Measurements from ENCODE around the gene LRRC3B.

The LRRC3B gene

GRCh38 chr3:26621906-26622620, 509 bp upstream of the LRRC3B start:
- H3K4me3 ChIP-seq (ENCODE audit: control insufficient read depth, low read depth, low read length), result no peak overlapping the region
- TF ChIP-seq CTCF (IDR thresholded peaks at IDR 0.05; ENCODE audit: control insufficient read depth, insufficient read depth, low read depth, low read length, missing control alignments), result no peak
- DNase-seq (ENCODE audit: low read depth), result no peak

GRCh38 chr3:26623419-26624208, 1.0 kb downstream of the LRRC3B start:
- no peak for DNase-seq (ENCODE audit: low read depth)
- H3K4me3 ChIP-seq (ENCODE audit: control insufficient read depth, low read depth, low read length), result no peak overlapping the region
- TF ChIP-seq CTCF (IDR thresholded peaks at IDR 0.05; ENCODE audit: control insufficient read depth, insufficient read depth, low read depth, low read length, missing control alignments), result no peak

GRCh38 chr3:26624209-26624765, 1.7 kb downstream of the LRRC3B start:
- TF ChIP-seq CTCF (IDR thresholded peaks at IDR 0.05; ENCODE audit: control insufficient read depth, insufficient read depth, low read depth, low read length, missing control alignments), result no peak
- DNase-seq (ENCODE audit: low read depth), result no peak
- H3K4me3 ChIP-seq (ENCODE audit: control insufficient read depth, low read depth, low read length), result no peak overlapping the region

GRCh38 chr3:26625187-26625586, 2.6 kb downstream of the LRRC3B start:
- no peak for DNase-seq (ENCODE audit: low read depth)
- no peak overlapping the region for H3K4me3 ChIP-seq (ENCODE audit: control insufficient read depth, low read depth, low read length)
- TF ChIP-seq CTCF (IDR thresholded peaks at IDR 0.05; ENCODE audit: control insufficient read depth, insufficient read depth, low read depth, low read length, missing control alignments), result no peak

GRCh38 chr3:26627080-26627479, 4.5 kb downstream of the LRRC3B start:
- DNase-seq (ENCODE audit: low read depth), result no peak
- TF ChIP-seq CTCF (IDR thresholded peaks at IDR 0.05; ENCODE audit: control insufficient read depth, insufficient read depth, low read depth, low read length, missing control alignments), result no peak
- no peak overlapping the region for H3K4me3 ChIP-seq (ENCODE audit: control insufficient read depth, low read depth, low read length)

GRCh38 chr3:26628915-26629314, 6.3 kb downstream of the LRRC3B start:
- no peak for TF ChIP-seq CTCF (IDR thresholded peaks at IDR 0.05; ENCODE audit: control insufficient read depth, insufficient read depth, low read depth, low read length, missing control alignments)
- no peak for DNase-seq (ENCODE audit: low read depth)
- H3K4me3 ChIP-seq (ENCODE audit: control insufficient read depth, low read depth, low read length), result no peak overlapping the region

Data from AG09309 (cell line).